Stimulated activated naive CD8-positive, alpha-beta T cell treated with anti-CD3 and anti-CD28 coated beads, Interleukin-15, Interleukin-2, amounts not matched to agents 100 U/mL and 50 U/mL, for 24 hours (primary cell): Measurements from ENCODE around the gene CD1E.
"Not testable (repeated sequence)": the region's sequence is repeated elsewhere in the genome, so short reads cannot be mapped to it uniquely, and the experiment has no call there.

Experiments
- ATAC-seq: fragments of 150-1000 bp; cut with Tn5 transposase; one replicate; pipeline ENCODE4 v1.10.0; 2021
- DNase-seq: peaks from one replicate; pipeline ENCODE4 v3.0.0; 2021

The CD1E gene

GRCh38 chr1:158362941-158363340 is 9.2 kb downstream of the CD1E start:
- ATAC-seq = no peak
- DNase-seq = no peak

GRCh38 chr1:158366783-158367182 is 13.1 kb downstream of the CD1E start:
- ATAC-seq (no peak), DNase-seq (no peak)

GRCh38 chr1:158371188-158371953 is 17.7 kb downstream of the CD1E start:
- DNase-seq (peak; percentile 54), ATAC-seq (peak; percentile 100)

- ATAC-seq, DNase-seq: not testable (repeated sequence)
Observed at GRCh38 chr1:158374101-158374500, 20.4 kb downstream of the CD1E start.

GRCh38 chr1:158374860-158375259 is 21.2 kb downstream of the CD1E start:
- DNase-seq (no peak), ATAC-seq (no peak)

- no peak for ATAC-seq
- no peak for DNase-seq
Observed at GRCh38 chr1:158390331-158390730, 36.6 kb downstream of the CD1E start.

GRCh38 chr1:158391099-158391498 is 37.4 kb downstream of the CD1E start:
- DNase-seq = no peak
- no peak for ATAC-seq

GRCh38 chr1:158393476-158393875 is 39.8 kb downstream of the CD1E start:
- ATAC-seq (no peak), DNase-seq (no peak)

GRCh38 chr1:158396646-158397045 is 43.0 kb downstream of the CD1E start:
- DNase-seq (no peak), ATAC-seq (no peak)

GRCh38 chr1:158398818-158399514 is 45.3 kb downstream of the CD1E start, which contains the start of gene OR10T2:
Gene OR10T2, minus strand, starts transcription at chr1:158399466. Its CDS starts 0 bp downstream, at chr1:158399466.
- peak; percentile 2 for DNase-seq

GRCh38 chr1:158400871-158401270 is 47.2 kb downstream of the CD1E start:
- no peak for ATAC-seq
- DNase-seq = no peak

More at GRCh38 chr1:158398818-158399514, 45.3 kb downstream of the CD1E start, which contains the start of gene OR10T2:
- ATAC-seq = peak; percentile 32

- ATAC-seq (no peak), DNase-seq (no peak)
Observed at GRCh38 chr1:158407092-158407491, 53.4 kb downstream of the CD1E start.
